Panc1 (cell line): Measurements from ENCODE around the gene ZFYVE16.
"Not testable (repeated sequence)": the region's sequence is repeated elsewhere in the genome, so short reads cannot be mapped to it uniquely, and the experiment has no call there.

Experiments used
- POLR2AphosphoS5 ChIP-seq: IDR thresholded peaks from 2 replicates; pipeline ENCODE4 v1.6.1; 2012; ENCODE audit warnings: mild to moderate bottlenecking, low read depth, low read length, moderate library complexity
- SIN3A ChIP-seq: IDR thresholded peaks from 2 replicates; pipeline ENCODE4 v1.6.1; 2012; ENCODE audit warnings: low read depth, mild to moderate bottlenecking, low read length, moderate library complexity, borderline replicate concordance; ENCODE audit not compliant: insufficient read depth
- TF ChIP-seq, protein P1 (sequence below): fragments of 450-650 bp; IDR thresholded peaks from 2 replicates; pipeline ENCODE4 v1.5.1; 2017; ENCODE audit warnings: mild to moderate bottlenecking
- TF ChIP-seq, protein P2 (sequence below), 2 experiments: IDR thresholded peaks; 2 replicates each; pipeline ENCODE4 v1.6.1; 2011 to 2012; ENCODE audit warnings: low read depth in 2 of 2, control low read depth in 1 of 2, low read length in 1 of 2, mild to moderate bottlenecking in 1 of 2, moderate library complexity in 1 of 2; ENCODE audit not compliant: insufficient read depth in 1 of 2

DNA sequence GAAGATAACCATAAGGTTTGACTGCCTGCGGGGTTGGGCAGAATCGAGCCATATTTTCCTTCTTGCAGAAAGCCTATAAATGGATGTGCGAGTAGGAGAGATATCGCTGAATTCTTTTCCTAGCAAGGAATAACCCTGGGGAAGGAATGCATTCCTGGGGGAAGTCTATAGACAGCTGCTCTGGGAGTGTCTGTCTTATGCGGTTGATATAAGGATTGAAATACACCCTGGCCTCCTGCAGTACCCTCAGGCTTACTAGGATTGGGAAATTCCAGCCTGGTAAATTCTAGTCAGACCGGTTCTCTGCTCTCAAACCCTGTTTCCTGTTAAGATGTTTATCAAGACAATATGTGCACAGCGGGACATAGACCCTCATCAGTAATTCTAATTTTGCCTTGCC, 85.6 kb downstream of the ZFYVE16 start:
- not testable (repeated sequence) for TF ChIP-seq POLR2AphosphoS5, SIN3A
- TF ChIP-seq, protein P1, sequence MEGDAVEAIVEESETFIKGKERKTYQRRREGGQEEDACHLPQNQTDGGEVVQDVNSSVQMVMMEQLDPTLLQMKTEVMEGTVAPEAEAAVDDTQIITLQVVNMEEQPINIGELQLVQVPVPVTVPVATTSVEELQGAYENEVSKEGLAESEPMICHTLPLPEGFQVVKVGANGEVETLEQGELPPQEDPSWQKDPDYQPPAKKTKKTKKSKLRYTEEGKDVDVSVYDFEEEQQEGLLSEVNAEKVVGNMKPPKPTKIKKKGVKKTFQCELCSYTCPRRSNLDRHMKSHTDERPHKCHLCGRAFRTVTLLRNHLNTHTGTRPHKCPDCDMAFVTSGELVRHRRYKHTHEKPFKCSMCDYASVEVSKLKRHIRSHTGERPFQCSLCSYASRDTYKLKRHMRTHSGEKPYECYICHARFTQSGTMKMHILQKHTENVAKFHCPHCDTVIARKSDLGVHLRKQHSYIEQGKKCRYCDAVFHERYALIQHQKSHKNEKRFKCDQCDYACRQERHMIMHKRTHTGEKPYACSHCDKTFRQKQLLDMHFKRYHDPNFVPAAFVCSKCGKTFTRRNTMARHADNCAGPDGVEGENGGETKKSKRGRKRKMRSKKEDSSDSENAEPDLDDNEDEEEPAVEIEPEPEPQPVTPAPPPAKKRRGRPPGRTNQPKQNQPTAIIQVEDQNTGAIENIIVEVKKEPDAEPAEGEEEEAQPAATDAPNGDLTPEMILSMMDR, result not testable (repeated sequence)
- TF ChIP-seq, protein P2, sequence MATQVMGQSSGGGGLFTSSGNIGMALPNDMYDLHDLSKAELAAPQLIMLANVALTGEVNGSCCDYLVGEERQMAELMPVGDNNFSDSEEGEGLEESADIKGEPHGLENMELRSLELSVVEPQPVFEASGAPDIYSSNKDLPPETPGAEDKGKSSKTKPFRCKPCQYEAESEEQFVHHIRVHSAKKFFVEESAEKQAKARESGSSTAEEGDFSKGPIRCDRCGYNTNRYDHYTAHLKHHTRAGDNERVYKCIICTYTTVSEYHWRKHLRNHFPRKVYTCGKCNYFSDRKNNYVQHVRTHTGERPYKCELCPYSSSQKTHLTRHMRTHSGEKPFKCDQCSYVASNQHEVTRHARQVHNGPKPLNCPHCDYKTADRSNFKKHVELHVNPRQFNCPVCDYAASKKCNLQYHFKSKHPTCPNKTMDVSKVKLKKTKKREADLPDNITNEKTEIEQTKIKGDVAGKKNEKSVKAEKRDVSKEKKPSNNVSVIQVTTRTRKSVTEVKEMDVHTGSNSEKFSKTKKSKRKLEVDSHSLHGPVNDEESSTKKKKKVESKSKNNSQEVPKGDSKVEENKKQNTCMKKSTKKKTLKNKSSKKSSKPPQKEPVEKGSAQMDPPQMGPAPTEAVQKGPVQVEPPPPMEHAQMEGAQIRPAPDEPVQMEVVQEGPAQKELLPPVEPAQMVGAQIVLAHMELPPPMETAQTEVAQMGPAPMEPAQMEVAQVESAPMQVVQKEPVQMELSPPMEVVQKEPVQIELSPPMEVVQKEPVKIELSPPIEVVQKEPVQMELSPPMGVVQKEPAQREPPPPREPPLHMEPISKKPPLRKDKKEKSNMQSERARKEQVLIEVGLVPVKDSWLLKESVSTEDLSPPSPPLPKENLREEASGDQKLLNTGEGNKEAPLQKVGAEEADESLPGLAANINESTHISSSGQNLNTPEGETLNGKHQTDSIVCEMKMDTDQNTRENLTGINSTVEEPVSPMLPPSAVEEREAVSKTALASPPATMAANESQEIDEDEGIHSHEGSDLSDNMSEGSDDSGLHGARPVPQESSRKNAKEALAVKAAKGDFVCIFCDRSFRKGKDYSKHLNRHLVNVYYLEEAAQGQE (IDR thresholded peaks at IDR 0.05; ENCODE audit: insufficient read depth in 1 of 2, low read depth in 2 of 2, low read length in 1 of 2), result not testable (repeated sequence)
